PFSK-1 (cell line): ENCODE measurements around the gene NBEAL2.

ENCODE experiments used
- FOXP2 ChIP-seq: optimal IDR thresholded peaks from 2 replicates; pipeline ENCODE3; 2011; ENCODE audit warnings: borderline replicate concordance, control low read depth, inconsistent platforms; ENCODE audit not compliant: insufficient read depth; ENCODE audit errors: extremely low read length, extremely low read depth
- POLR2AphosphoS5 ChIP-seq: IDR thresholded peaks from 2 replicates; pipeline ENCODE4 v1.6.1; 2012; ENCODE audit warnings: low read depth, mild to moderate bottlenecking, control low read depth, low read length, moderate library complexity
- SIN3A ChIP-seq: IDR thresholded peaks from 2 replicates; pipeline ENCODE4 v1.6.1; 2012; ENCODE audit warnings: mild to moderate bottlenecking, low read length, moderate library complexity, borderline replicate concordance; ENCODE audit not compliant: insufficient read depth
- TAF1 ChIP-seq: IDR thresholded peaks from 2 replicates; pipeline ENCODE4 v1.6.1; 2012; ENCODE audit warnings: low read length, control low read depth, borderline replicate concordance; ENCODE audit not compliant: insufficient read depth
- TF ChIP-seq, protein P1 (sequence below), 2 experiments: IDR thresholded peaks; 2 replicates each; pipeline versions ENCODE4 v1.6.1 to v1.8.0; 2011 to 2012; ENCODE audit warnings: low read depth in 2 of 2, low read length in 2 of 2, control low read depth in 1 of 2, inconsistent platforms in 1 of 2, mild to moderate bottlenecking in 1 of 2, moderate library complexity in 1 of 2; ENCODE audit not compliant: insufficient read depth in 1 of 2

NBEAL2 gene

DNA sequence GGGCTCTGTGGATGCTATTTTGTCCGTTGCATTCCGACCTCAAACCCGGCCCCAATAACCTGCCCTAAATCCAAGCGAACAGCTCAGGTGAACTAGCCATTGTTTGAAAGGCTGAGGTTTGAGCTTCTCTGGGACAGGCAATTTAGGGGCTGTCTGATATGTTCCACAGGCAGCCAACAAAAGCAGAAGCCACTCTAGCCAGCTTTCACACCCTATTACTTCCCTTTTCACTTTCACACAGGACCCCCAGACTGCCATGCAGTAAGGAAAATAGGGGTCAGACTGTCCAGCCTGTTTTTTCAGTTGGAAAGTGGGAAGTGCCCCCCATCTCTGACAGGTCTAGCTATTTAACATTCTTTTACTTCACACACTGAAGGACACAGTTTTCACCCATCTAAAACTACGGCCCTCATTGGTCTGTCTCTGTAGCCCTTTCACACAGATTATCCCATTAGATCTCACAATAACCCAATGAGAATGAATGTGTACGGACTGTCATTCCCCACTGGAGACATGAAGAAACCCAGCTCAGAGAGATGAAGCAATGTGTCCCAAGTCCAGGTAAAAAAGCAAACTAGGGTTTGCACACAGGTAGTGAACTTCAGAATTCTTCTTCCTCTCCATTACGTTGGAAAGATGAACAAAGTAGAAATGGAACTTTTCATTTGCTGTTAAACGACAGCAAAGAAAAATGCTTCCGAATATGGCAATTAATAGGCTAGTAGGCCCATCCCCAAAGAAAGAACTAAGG lies 4.9 kb upstream of the NBEAL2 start:
- TF ChIP-seq SIN3A, result no peak
- TF ChIP-seq, protein P1, sequence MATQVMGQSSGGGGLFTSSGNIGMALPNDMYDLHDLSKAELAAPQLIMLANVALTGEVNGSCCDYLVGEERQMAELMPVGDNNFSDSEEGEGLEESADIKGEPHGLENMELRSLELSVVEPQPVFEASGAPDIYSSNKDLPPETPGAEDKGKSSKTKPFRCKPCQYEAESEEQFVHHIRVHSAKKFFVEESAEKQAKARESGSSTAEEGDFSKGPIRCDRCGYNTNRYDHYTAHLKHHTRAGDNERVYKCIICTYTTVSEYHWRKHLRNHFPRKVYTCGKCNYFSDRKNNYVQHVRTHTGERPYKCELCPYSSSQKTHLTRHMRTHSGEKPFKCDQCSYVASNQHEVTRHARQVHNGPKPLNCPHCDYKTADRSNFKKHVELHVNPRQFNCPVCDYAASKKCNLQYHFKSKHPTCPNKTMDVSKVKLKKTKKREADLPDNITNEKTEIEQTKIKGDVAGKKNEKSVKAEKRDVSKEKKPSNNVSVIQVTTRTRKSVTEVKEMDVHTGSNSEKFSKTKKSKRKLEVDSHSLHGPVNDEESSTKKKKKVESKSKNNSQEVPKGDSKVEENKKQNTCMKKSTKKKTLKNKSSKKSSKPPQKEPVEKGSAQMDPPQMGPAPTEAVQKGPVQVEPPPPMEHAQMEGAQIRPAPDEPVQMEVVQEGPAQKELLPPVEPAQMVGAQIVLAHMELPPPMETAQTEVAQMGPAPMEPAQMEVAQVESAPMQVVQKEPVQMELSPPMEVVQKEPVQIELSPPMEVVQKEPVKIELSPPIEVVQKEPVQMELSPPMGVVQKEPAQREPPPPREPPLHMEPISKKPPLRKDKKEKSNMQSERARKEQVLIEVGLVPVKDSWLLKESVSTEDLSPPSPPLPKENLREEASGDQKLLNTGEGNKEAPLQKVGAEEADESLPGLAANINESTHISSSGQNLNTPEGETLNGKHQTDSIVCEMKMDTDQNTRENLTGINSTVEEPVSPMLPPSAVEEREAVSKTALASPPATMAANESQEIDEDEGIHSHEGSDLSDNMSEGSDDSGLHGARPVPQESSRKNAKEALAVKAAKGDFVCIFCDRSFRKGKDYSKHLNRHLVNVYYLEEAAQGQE (IDR thresholded peaks at IDR 0.05; ENCODE audit: insufficient read depth in 1 of 2, low read depth in 2 of 2, low read length in 2 of 2), result no peak
- TF ChIP-seq TAF1, result no peak
- TF ChIP-seq FOXP2, result no peak
- no peak for TF ChIP-seq POLR2AphosphoS5

DNA sequence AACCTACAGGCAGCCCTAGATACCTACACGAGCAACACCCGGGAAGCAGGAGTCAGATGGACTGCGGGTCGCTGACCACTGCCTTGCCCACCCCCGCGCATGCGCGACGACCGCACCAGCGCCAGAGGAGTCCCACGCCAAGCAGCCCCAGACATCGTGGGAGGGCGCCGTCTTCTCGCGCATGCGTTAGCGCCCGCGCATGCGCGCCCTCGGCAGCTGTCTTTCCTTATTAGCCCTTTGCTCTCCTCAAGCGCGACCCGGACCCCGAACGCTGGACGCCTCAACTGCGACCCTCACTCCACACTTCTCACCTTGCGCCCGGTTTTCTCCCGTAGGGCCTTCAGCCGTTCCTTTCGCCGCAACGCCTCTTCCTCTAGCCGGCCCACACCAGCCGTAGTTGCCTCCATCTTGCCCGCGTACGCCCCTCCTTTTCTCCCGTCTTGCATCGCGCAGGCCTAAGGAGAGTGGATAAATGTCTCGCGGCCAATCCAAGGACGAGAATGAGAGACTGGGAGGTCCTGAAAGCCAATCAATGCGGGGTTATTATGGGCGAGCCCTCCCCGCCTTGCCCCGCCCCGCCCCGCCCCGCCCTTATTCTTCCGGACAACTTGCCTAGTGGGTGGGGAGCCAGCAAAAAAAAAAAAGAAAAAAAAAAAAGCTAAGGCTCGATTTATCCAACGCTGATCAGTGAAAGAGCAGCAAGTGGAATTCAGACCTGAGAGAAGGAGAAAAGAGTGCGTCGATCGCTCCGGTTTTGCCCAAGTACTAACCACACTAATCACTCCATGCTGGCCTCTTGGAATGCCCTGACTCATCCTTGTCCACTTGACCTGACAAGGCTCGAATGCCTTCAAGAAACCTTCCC lies 2.9 kb upstream of the NBEAL2 start, which contains the start of gene CCDC12:
Gene CCDC12, minus strand, starts transcription at position 420 of the 865 bp plus-strand sequence. Its CDS starts 13 bp downstream, at position 407.
- TF ChIP-seq POLR2AphosphoS5, result peak; percentile 82
- TF ChIP-seq, protein P1 (IDR thresholded peaks at IDR 0.05; ENCODE audit: insufficient read depth in 1 of 2, low read depth in 2 of 2, low read length in 2 of 2), result no peak
- TF ChIP-seq FOXP2, result no peak
- peak; percentile 72; the same call in 1 of the 2 replicates for TF ChIP-seq TAF1
- TF ChIP-seq SIN3A, result no peak

DNA sequence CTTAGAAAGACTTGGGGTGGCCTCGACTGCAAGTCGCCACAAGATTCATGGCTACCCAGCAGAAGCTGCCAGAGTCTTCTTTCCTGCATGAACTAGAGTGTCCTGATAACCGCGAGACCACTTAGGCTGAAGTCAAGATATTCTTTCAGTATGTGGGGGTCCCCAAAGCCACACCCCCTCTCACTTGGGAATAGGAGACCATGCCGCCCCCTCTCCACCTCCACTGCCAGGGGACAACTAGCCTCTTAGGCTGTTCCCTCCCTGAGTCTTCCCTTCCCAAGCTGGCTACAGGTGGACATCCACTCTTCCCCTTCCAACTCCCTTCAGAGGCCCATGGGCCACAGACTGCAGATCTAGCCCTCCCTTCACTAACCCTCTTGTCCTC lies 1.7 kb upstream of the NBEAL2 start:
- TF ChIP-seq TAF1, result no peak
- TF ChIP-seq FOXP2, result no peak
- no peak for TF ChIP-seq SIN3A
- TF ChIP-seq, protein P1 (IDR thresholded peaks at IDR 0.05; ENCODE audit: insufficient read depth in 1 of 2, low read depth in 2 of 2, low read length in 2 of 2), result no peak
- no peak for TF ChIP-seq POLR2AphosphoS5

DNA sequence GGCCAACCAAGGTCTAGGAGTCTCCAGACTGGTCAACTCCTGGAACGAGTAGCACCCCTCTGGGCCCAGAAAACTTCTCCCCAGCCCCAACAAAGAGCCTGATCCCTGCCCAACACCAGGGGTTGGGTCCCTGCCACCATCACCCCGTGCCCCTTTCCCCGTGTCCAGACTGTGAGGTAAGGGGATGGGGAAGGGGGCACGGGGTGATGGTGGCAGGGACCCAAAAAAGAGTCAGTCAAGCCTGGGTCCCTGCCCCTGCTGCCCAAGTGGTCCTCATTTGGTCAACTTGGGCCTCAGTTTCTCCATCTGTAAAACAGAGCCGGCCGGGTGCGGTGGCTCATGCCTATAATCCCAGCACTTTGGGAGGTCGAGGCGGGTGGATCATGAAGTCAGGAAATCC lies 1.1 kb upstream of the NBEAL2 start:
- TF ChIP-seq SIN3A (no peak), FOXP2 (no peak), POLR2AphosphoS5 (no peak), TAF1 (no peak)
- TF ChIP-seq, protein P1 (IDR thresholded peaks at IDR 0.05; ENCODE audit: insufficient read depth in 1 of 2, low read depth in 2 of 2, low read length in 2 of 2), result no peak
